ENCODE measurements around the gene PRORP.

DNA sequence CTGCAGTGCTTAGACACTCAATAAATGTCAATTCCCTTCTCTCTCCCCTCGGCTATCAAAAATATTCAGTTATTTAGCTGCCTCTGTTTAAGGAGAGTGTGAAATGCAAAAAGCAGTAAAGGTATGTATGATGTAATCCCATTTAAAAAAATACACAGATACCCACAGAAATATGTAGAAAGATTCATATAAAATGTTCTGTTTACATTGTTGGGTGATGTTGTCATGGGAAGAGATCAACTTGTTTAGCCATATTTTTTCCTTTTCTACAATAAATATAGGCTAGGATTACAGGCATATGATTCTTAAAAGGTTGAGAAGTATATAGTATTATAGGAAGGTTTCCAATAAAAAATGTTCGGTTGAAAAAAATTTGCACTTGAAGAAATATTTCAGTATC, 8.3 kb upstream of the PRORP start:
- no peak for TF ChIP-seq GATA2 (IDR thresholded peaks at IDR 0.05; ENCODE audit: low read depth, low read length)
- TF ChIP-seq GATA3 (IDR thresholded peaks at IDR 0.05; ENCODE audit: low read depth, low read length) = no peak

All from SH-SY5Y (cell line).